ENCODE data around the gene KCNF1.

The KCNF1 gene

DNA sequence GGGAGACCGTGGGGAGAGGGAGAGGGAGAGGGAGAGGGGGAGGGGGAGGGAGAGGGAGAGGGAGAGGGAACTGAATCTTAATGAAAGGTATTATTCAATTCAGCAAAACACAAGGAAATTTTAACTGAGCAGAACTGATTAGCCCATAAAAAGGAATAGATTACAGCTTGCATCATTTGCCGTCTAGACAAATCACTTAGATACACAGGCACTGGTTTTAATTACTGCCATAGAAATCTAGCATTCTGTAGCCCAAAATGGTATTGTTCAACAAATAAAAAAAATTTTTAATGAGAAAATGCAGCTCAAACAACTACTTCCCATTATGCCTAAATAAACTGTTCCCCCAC, 7.9 kb upstream of the KCNF1 start:
- no peak for DNase-seq (ENCODE audit: low read depth)

DNA sequence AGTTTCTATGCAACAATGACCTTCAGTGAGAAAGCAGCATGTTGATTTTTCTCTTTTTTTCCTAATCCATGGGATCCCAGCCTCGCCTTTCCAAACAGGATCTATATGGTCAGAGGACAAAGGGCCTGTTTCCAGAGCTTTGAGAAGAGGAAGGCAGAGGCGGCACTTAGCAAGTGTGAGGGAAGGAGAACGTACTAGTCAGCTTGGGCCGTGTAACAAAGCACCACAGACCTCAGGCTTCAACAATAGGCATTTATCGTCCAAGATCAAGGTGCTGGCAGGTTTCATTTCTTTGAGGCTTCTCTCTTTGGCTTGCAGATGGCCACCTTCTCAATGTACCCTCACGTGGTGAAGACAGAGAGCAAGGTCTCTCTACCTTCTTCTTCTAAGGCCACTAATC, 7.3 kb upstream of the KCNF1 start:
- no peak for DNase-seq (ENCODE audit: low read depth)

DNA sequence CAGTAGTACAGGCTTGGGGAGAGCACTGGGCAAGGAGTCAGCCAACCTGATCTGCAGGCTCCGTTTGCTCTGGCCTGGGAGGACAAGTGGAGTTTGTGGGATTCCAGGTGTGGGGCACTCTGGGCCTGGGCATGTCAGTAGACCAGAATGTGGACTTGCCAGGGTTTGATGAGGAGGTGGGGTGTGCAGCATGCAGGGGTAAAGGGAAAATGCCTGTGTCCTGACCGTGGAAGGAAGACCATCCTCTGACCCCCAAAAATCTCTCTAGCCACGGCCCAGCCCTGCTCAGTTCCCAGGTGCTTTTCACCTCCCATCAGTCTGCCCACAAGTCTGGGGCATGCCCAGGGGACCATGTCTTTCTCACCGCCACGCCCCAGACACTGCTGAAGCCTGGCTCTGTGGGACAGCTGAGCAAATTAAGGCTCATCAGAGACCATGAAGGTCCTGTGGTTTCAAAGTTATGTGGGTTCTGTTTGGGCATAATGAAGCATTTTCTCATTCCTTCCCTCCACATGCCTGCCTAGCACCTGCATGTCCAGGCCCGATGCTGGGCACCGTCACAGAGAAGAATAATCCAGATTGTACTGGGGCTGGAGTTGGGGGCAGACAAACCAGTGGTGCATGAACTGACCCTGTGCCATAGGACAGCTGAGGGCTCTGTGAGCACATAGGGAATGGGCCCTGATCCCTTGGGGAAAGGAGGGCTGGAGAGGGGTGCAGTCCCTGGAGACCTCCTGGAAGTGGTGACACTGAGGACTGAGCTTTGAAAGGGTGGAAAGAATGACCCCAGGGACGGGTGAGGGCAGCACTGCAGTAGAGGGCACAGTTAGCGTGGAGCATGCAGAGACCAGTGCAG, 6.5 kb upstream of the KCNF1 start:
- no peak for DNase-seq (ENCODE audit: low read depth)

- no peak for DNase-seq (ENCODE audit: low read depth)
Measured at GRCh38 chr2:10905862-10906143, 5.9 kb upstream of the KCNF1 start.

GRCh38 chr2:10906926-10907625, 4.7 kb upstream of the KCNF1 start:
- DNase-seq (ENCODE audit: low read depth): no peak

DNA sequence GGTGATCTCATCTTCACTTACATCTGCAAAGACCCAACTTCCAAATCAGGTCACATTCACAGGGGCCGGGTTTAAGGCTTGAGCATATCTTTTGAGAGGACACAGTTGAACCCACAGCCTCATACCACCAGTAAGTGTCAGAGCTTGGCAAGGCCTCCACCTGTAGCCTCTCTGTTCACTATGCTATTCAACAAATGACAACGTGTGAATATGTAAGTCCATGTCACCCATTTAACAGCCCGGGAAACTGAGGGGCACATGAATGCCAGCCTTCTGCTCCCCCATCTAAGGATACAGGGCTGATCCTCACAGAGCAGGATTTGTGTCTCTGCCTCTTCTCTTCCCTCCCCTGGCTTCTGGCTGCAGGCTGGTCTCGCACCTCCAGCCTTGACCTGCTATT, 3.5 kb upstream of the KCNF1 start:
- DNase-seq (ENCODE audit: low read depth): no peak

DNA sequence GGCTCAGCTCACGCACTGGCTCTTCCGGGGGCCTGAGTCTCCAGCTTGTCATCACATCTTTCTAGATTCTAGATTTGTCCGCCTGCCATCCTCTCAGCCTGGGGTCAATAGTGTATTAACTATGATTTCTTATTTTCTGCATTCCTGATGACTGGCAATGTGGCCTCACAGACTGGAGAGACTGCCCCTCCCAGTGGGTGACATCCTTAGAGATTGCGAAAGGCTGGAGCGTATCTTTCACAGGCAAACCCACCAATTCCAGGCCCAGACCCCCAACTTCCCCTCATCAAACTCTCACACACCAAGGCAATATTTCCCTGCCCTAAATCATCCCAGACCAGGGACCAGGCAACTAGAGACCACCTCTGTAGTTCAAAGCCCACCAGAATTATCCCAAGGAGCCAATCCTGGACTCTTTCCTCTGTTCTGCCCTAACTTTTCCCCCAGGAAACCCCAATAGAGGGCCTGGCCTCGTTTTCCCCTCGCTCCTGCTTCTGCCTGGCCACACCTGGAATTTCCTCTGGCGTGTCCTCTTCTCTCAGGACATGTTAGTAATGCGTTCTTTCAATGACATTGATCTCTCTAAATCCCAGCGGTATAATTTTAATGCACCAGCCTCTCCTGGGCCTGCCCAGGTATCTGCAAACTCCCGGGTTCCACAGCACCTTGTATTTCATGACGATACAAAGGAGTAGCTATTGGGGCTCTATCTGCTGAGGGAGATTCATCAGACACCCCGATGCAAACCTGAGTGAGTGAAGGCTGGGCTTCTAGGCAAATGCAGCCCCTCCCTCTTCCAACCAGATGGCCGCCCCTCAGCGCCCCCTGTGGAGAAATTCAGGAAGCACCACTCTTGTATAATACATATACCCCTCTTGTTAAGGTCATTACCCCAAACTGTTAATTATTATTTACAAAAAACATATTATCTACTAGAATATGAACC, 2.4 kb upstream of the KCNF1 start:
- no peak for DNase-seq (ENCODE audit: low read depth)

DNA sequence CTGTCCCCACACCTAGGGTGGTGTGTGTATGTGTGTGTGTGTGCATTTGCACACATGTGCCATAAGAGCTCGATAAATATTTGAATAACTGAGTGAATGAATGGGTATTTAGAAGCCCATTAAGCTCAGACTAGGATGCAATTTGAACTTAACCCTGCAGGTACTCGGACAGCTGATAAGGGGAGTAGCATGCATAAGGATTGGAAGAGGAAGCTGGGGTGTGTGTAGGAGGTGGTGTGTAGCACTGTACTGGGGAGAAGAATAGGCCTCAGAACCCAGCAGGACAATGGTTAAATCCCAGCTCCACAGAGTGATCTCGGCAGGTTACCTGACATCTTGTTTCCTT, 1.8 kb upstream of the KCNF1 start:
- no peak for DNase-seq (ENCODE audit: low read depth)

- DNase-seq (ENCODE audit: low read depth): no peak
Measured at GRCh38 chr2:10910625-10911024, 1.1 kb upstream of the KCNF1 start.

DNA sequence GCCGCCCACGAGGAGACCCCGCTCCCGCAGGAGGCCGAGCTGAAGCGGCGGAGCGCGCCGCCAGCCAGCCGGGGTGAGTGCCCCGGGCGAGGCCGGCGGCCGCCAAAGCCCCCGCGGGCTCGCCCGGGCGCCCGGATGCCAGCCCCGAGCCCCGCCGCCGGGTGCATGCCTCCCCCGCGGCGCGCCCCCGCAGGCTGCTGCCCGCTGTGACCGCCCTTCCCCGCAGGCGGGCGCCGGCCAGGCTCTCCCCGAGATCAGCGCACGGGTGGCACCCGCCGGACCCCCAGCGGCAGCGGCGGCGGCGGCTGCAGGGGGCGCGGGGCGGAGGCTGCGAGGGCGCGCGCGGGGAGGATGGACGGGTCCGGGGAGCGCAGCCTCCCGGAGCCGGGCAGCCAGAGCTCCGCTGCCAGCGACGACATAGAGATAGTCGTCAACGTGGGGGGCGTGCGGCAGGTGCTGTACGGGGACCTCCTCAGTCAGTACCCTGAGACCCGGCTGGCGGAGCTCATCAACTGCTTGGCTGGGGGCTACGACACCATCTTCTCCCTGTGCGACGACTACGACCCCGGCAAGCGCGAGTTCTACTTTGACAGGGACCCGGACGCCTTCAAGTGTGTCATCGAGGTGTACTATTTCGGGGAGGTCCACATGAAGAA, 470 bp downstream of the KCNF1 start:
- DNase-seq (ENCODE audit: low read depth): no peak

GRCh38 chr2:10912796-10913455, 1.2 kb downstream of the KCNF1 start:
- no peak for DNase-seq (ENCODE audit: low read depth)

- DNase-seq (ENCODE audit: low read depth): no peak
Measured at GRCh38 chr2:10913501-10914271, 2.0 kb downstream of the KCNF1 start.

DNA sequence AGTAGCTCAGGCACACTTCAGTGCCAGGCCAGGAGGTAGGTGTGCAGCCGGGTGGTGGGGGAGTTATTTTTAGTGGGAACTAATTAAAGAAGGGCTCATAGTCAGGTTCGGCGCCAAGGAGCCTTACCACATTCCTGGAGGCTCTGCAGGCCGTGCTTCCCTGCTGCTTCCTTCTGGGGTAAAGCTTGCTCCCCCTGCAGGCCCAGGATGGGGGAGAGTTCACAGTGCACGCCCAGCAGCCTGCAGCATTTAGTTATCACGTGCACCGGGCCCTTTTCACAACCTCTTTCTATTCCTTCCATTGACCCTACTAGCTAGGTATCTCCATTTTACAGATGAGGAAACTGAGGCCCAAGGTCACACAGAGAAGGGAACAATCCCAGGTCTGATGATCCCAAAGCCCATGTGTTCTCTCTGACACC, 2.5 kb downstream of the KCNF1 start:
- no peak for DNase-seq (ENCODE audit: low read depth)

- no peak for DNase-seq (ENCODE audit: low read depth)
Measured at GRCh38 chr2:10915236-10915635, 3.5 kb downstream of the KCNF1 start.

- DNase-seq (ENCODE audit: low read depth): no peak
Measured at GRCh38 chr2:10915731-10916276, 4.1 kb downstream of the KCNF1 start.

GRCh38 chr2:10916953-10917352, 5.2 kb downstream of the KCNF1 start:
- no peak for DNase-seq (ENCODE audit: low read depth)

DNA sequence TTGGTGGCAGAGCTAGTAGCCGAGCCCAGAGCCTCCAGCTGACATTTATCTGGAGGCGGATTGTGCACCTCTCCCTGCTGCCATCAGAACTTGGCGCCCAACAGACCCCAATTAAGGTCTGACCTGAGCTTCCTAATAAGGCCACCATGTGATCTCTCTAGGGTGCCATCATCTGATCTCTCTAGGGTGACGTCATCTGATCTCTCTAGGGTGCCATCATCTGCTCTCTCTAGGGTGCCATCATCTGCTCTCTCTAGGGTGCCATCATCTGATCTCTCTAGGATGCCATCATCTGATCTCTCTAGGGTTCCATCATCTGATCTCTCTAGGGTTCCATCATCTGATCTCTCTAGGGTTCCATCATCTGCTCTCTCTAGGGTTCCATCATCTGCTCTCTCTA, 6.2 kb downstream of the KCNF1 start:
- no peak for DNase-seq (ENCODE audit: low read depth)

DNA sequence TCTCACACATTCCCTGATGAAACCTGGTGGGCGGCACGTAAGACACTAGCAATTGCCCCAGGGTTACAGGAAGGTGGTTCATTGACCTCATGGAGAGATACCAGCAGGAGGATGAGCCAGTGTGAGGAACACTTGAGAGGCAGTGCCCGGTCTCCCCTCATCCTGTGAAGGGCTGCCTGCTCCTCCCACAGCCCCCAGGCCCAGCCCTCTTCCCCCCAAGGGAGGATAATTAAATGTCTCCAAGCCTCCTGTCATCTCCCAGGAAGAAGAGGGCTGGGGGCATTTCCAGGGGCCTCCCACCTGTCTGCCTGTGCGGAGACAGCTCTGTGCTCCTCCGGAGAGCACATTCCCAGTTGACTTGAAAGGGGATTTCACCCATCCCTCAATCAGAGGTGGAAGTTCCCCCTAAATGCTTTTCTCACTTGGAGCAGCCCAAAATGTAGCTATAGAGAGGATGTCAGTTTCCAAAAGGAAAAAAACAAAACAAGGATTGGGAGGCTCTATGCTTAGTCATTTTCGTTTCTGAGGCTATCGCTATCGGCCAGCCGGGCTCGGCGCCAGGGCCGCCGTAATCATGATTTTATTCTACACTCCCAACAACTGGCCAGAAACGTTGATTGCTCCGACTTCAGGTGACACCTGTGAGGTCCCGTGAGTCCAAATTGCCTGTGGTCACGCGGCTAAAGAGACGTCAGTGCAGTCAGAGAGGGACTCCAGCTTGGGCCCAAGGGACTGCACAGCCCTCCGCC, 7.1 kb downstream of the KCNF1 start:
- no peak for DNase-seq (ENCODE audit: low read depth)

DNA sequence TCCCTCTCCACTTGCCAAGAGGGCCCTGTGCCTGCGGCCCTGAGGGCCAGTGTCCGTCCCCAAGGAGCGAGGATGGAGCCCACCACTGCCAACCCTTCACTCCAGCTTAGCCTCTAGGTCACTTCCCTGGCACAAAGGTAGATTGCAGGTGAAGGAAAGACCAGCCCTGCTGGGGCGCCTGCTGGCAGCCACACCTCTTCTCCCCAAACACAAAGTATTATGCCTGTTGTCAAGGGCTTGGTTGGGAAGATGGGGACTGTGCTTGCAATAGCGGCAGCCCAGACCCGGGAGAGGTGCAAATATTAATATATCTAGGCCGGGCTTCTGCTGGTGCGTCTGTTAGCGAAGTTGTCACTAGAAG, 7.7 kb downstream of the KCNF1 start:
- no peak for DNase-seq (ENCODE audit: low read depth)

Measured in non-pigmented ciliary epithelial cell (primary cell).